ENCODE results near the gene KRT35.

GRCh38 chr17:41522301-41523224 is 41.6 kb upstream of the KRT35 start:
- no peak for TF ChIP-seq POLR2A (IDR thresholded peaks at IDR 0.05; ENCODE audit: low read length)
- TF ChIP-seq GATA1 (IDR thresholded peaks at IDR 0.05; ENCODE audit: low read depth, low read length) = no peak
